Spinal cord (tissue), 10 donors: Measurements from ENCODE around the gene KEAP1. TPM values are rescaled to one million over a fixed set of nuclear protein-coding genes. Genes with fewer than 3 reads are reported as not detected.
A peak's percentile ranks its signal among the peaks of the same experiment; 100 is the strongest.

Source experiments
- DNase-seq, 6 donors: peaks; one replicate each; pipeline versions ENCODE4 v3.0.0 to v3.0.0-alpha.2; 2013 to 2015; ENCODE audit warnings: low spot score in 6 of 6, low read depth in 4 of 6
- H3K27ac ChIP-seq: one replicate; pipeline ENCODE4 v1.5.1; 2013; ENCODE audit warnings: low read depth, low read length, control low read depth
- H3K27me3 ChIP-seq: one replicate; pipeline ENCODE4 v1.6.1; 2013; ENCODE audit warnings: low read length; ENCODE audit not compliant: control insufficient read depth, insufficient read depth
- H3K36me3 ChIP-seq: one replicate; pipeline ENCODE4 v1.6.1; 2013; ENCODE audit warnings: low read length; ENCODE audit not compliant: control insufficient read depth, insufficient read depth
- H3K4me1 ChIP-seq: one replicate; pipeline ENCODE4 v1.6.1; 2013; ENCODE audit warnings: low read length; ENCODE audit not compliant: control insufficient read depth, insufficient read depth
- H3K4me3 ChIP-seq: one replicate; pipeline ENCODE4 v1.5.1; 2013; ENCODE audit warnings: low read depth, low read length, control low read depth
- H3K9me3 ChIP-seq: one replicate; pipeline ENCODE4 v1.6.1; 2013; ENCODE audit warnings: low read length; ENCODE audit not compliant: control insufficient read depth, insufficient read depth
- WGBS: methylation state at CpG from one replicate; pipeline ENCODE4 v1.1.5; 2013; ENCODE audit warnings: missing lambda C conversion rate; ENCODE audit not compliant: insufficient coverage; 5-methylcytosine and 5-hydroxymethylcytosine counted together
- polyA plus RNA-seq, 2 donors: library from polyadenylated mRNA; unstranded; fragments of 120-200 nt; gene quantifications; one replicate each; pipeline ENCODE4 v1.2.1, GENCODE V29; 2013; ENCODE audit not compliant: insufficient read length in 2 of 2
- total RNA-seq, 2 donors: library from RNA; depleted of rRNA in 1 of 2; stranded (reverse); fragments of 120-200 nt in 1 of 2; fragments of >200 nt in 1 of 2; gene quantifications; one replicate each; pipeline versions ENCODE4 v1.2.3 to v1.2.4, GENCODE V29; 2013 to 2014
- donor health status: healthy.

KEAP1 gene
- total and polyA plus RNA-seq, 4 donors, result 40.5 to 93.6 (median 68.4) TPM

GRCh38 chr19:10501971-10502523, 1.1 kb downstream of the KEAP1 start:
- Histone ChIP-seq H3K27ac (peak overlapping the region; percentile 88), H3K4me1 (peaks cover 17% of the 10 kb centered on the region), H3K9me3 (no peaks in the 10 kb centered on the region), H3K4me3 (peak overlapping the region; percentile 80), H3K36me3 (peaks cover 37% of the 10 kb centered on the region), H3K27me3 (no peaks in the 10 kb centered on the region)
- peak; percentile 35 to 86 (median 52) for DNase-seq
- WGBS, result 1% methylated on average over 35 of the region's 35 CpGs

DNA sequence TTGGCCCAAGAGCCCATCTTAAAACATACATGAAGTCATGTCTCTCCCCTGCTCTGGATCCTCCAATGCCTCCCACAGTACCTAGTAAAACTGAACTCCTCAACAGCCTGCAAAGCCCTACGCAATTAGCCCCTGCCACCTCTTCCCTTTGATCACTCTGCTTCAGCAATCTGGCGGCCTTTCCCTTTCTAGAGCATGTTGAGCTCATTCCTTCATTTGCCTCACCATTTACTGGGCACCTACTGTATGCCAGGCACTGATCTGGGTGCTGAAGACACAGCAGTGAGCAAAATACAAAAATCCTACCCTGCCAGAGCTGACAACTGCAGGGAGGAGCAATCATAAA, 2.9 kb downstream of the KEAP1 start:
- no peak for DNase-seq
- no peak overlapping the region for H3K4me3 ChIP-seq
- 90% methylated on average over 2 of the region's 2 CpGs for WGBS
- no peaks in the 10 kb centered on the region for H3K27me3 ChIP-seq
- no peak overlapping the region for H3K27ac ChIP-seq
- no peaks in the 10 kb centered on the region for H3K9me3 ChIP-seq
- peaks cover 55% of the 10 kb centered on the region for H3K36me3 ChIP-seq
- H3K4me1 ChIP-seq, result peaks cover 17% of the 10 kb centered on the region

- no peak overlapping the region for H3K27ac ChIP-seq
- H3K4me1 ChIP-seq, result peaks cover 17% of the 10 kb centered on the region
- no peaks in the 10 kb centered on the region for H3K9me3 ChIP-seq
- DNase-seq, result no peak
- H3K4me3 ChIP-seq, result no peak overlapping the region
- H3K36me3 ChIP-seq, result peaks cover 60% of the 10 kb centered on the region
- WGBS, result 87% methylated on average over 24 of the region's 24 CpGs
- no peaks in the 10 kb centered on the region for H3K27me3 ChIP-seq
Measured at GRCh38 chr19:10499550-10500246, 3.5 kb downstream of the KEAP1 start.

- WGBS, result 100% methylated on average over 2 of the region's 4 CpGs
- Histone ChIP-seq H3K9me3 (no peaks in the 10 kb centered on the region), H3K4me3 (no peak overlapping the region), H3K27ac (no peak overlapping the region), H3K27me3 (no peaks in the 10 kb centered on the region), H3K36me3 (peaks cover 80% of the 10 kb centered on the region), H3K4me1 (peaks cover 11% of the 10 kb centered on the region)
- DNase-seq, result no peak
Measured at GRCh38 chr19:10497371-10497770, 5.8 kb downstream of the KEAP1 start.

GRCh38 chr19:10491472-10492047, 11.6 kb downstream of the KEAP1 start:
- H3K4me3 ChIP-seq, result no peak overlapping the region
- H3K27ac ChIP-seq, result no peak overlapping the region
- 96% methylated on average over 43 of the region's 43 CpGs for WGBS
- H3K27me3 ChIP-seq, result no peaks in the 10 kb centered on the region
- H3K9me3 ChIP-seq, result no peaks in the 10 kb centered on the region
- peaks cover 92% of the 10 kb centered on the region for H3K36me3 ChIP-seq
- no peak for DNase-seq
- peaks cover 3% of the 10 kb centered on the region for H3K4me1 ChIP-seq

GRCh38 chr19:10486551-10486950, 16.6 kb downstream of the KEAP1 start:
- 93% methylated on average over 9 of the region's 13 CpGs for WGBS

DNA sequence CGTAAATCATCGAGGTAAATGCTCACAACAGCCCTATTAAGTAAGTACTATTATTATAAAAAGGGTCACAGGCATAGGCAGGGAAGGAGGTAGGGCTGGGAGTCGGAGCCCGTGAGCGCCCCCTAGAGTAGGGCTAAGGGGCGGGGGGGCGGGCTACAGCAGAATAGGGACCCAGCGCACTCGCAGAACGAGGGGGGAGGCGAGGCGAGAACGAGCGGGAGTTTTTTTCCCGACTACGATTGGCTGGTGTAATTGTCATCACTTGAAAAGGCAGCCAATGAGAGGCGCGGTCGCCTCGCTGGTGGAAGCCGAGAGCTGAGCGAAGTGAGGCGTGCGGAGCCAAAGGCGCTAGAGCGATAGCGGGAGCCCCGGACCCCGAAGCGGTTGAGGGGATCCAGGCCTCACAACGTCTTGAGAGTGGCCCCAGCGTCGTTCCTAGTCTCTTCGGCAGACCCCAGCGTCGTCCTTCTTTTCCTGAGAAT, 24.2 kb downstream of the KEAP1 start:
- peaks cover 6% of the 10 kb centered on the region for H3K36me3 ChIP-seq
- H3K9me3 ChIP-seq, result no peaks in the 10 kb centered on the region
- DNase-seq, result peak; percentile 44 to 96 (median 72)
- H3K4me1 ChIP-seq, result peaks cover 11% of the 10 kb centered on the region
- H3K27me3 ChIP-seq, result no peaks in the 10 kb centered on the region
- H3K27ac ChIP-seq, result no peak overlapping the region
- H3K4me3 ChIP-seq, result peak overlapping the region; percentile 22
- WGBS, result 0% methylated on average over 33 of the region's 36 CpGs

More at GRCh38 chr19:10486551-10486950, 16.6 kb downstream of the KEAP1 start:
- H3K27ac ChIP-seq, result no peak overlapping the region
- peaks cover 13% of the 10 kb centered on the region for H3K4me1 ChIP-seq
- peaks cover 76% of the 10 kb centered on the region for H3K36me3 ChIP-seq
- H3K27me3 ChIP-seq, result no peaks in the 10 kb centered on the region
- no peak overlapping the region for H3K4me3 ChIP-seq
- DNase-seq, result no peak
- H3K9me3 ChIP-seq, result no peaks in the 10 kb centered on the region

DNA sequence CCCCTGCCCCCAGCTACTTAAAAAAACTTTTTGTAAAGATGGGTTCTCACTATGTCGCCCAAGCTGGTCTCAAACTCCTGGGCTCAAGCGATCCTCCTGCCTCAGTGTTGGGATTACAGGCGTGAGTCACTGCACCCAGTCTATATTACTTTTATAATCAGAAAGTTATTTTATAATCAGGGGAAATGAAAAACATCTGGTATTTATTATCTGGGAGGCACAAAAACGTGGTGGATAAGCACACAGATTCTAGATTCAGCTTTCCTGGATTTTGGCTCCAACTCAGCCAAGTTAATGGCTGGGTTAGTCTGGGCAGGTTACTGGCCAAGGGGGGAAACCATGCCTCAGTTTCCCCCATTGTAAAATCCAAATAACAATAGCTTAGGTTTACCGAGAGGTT, 24.7 kb downstream of the KEAP1 start:
- Histone ChIP-seq H3K27ac (no peak overlapping the region), H3K4me3 (peak overlapping the region; percentile 2), H3K36me3 (peaks cover 6% of the 10 kb centered on the region), H3K9me3 (no peaks in the 10 kb centered on the region), H3K4me1 (peaks cover 11% of the 10 kb centered on the region), H3K27me3 (no peaks in the 10 kb centered on the region)
- no CpG with 5 or more reads among the region's 5 CpGs for WGBS
- no peak for DNase-seq

- Histone ChIP-seq H3K27ac (no peak overlapping the region), H3K36me3 (no peaks in the 10 kb centered on the region), H3K9me3 (no peaks in the 10 kb centered on the region), H3K27me3 (no peaks in the 10 kb centered on the region), H3K4me1 (peaks cover 11% of the 10 kb centered on the region), H3K4me3 (no peak overlapping the region)
- no peak for DNase-seq
- 73% methylated on average over 5 of the region's 6 CpGs for WGBS
Measured at GRCh38 chr19:10474962-10475451, 28.1 kb downstream of the KEAP1 start.
